PC-3 (cell line): ENCODE measurements around the gene JRKL. TPM values are rescaled to one million over a fixed set of nuclear protein-coding genes. Genes with fewer than 3 reads are reported as not detected.

Experiments used
- ATAC-seq: fragments of 200-7000 bp; cut with Tn5 transposase; 2 replicates; pipeline ENCODE4 v1.9.1; 2020; ENCODE audit warnings: mild to moderate bottlenecking, moderate library complexity
- BruUV-seq: library from RNA; stranded (reverse); fragments of 400-500 nt; replicated peaks from 2 replicates; lab custom pipeline; 2021; lab: Mats Ljungman, UMichigan
- CTCF ChIA-PET: fragments of 300-600 bp; sonication (Branson Sonifier 250); formaldehyde crosslinking; loops from one replicate; lab custom pipeline; 2022; ENCODE audit warnings: antibody characterized with exemption; lab: Charles Lee
- POLR2A ChIA-PET: fragments of 300-600 bp; sonication (Branson Sonifier 250); formaldehyde crosslinking; loops from one replicate; lab custom pipeline; 2022; ENCODE audit warnings: antibody characterized with exemption; ENCODE audit not compliant: unreplicated experiment; lab: Charles Lee
- DNase-seq: peaks from one replicate; pipeline ENCODE4 v3.0.0-alpha.2; 2015
- H2AFZ ChIP-seq: fragments of 300-600 bp; sonication (generic); 2 replicates; pipeline ENCODE4 v1.6.0; 2016; ENCODE audit warnings: antibody characterized with exemption, low read length
- H3F3A ChIP-seq: fragments of 300-600 bp; sonication (generic); one replicate; pipeline ENCODE4 v1.6.0; 2017; ENCODE audit warnings: antibody characterized with exemption, low read length, control low read depth, mild to moderate bottlenecking; ENCODE audit not compliant: unreplicated experiment
- H3K27ac ChIP-seq: fragments of 300-600 bp; sonication (generic); 2 replicates; pipeline ENCODE4 v1.5.1; 2016; ENCODE audit warnings: mild to moderate bottlenecking, low read length
- H3K27me3 ChIP-seq: fragments of 300-600 bp; sonication (generic); 2 replicates; pipeline ENCODE4 v1.6.1; 2016; ENCODE audit warnings: low read length, mixed read lengths
- H3K36me3 ChIP-seq: fragments of 300-600 bp; sonication (generic); 2 replicates; pipeline ENCODE4 v1.6.1; 2016; ENCODE audit warnings: low read depth, mixed run types, low read length, mixed read lengths
- H3K4me1 ChIP-seq: fragments of 300-600 bp; sonication (generic); 2 replicates; pipeline ENCODE4 v1.5.1; 2016; ENCODE audit warnings: low read length; ENCODE audit not compliant: insufficient read depth
- H3K4me2 ChIP-seq: fragments of 300-600 bp; sonication (generic); 2 replicates; pipeline ENCODE4 v1.6.0; 2016; ENCODE audit warnings: low read length
- H3K4me3 ChIP-seq: fragments of 300-600 bp; sonication (generic); 2 replicates; pipeline ENCODE4 v1.5.1; 2016; ENCODE audit warnings: mild to moderate bottlenecking, low read length, mixed read lengths
- H3K79me2 ChIP-seq: fragments of 300-600 bp; sonication (generic); 2 replicates; pipeline ENCODE4 v1.6.1; 2017; ENCODE audit warnings: low read length, mixed read lengths
- H3K9ac ChIP-seq: fragments of 300-600 bp; sonication (generic); 2 replicates; pipeline ENCODE4 v1.6.0; 2016; ENCODE audit warnings: mild to moderate bottlenecking, low read length
- H3K9me2 ChIP-seq: fragments of 300-600 bp; sonication (generic); replicated peaks from 2 replicates; pipeline ENCODE4 v1.6.1; 2016; ENCODE audit warnings: mixed run types, low read length, mixed read lengths
- H3K9me3 ChIP-seq: fragments of 300-600 bp; sonication (generic); 2 replicates; pipeline ENCODE4 v1.6.1; 2016; ENCODE audit warnings: low read length, mixed read lengths
- H4K20me1 ChIP-seq: fragments of 300-600 bp; sonication (generic); 2 replicates; pipeline ENCODE4 v1.6.1; 2016; ENCODE audit warnings: low read length, mixed read lengths
- CTCF ChIP-seq: fragments of 300-600 bp; sonication (generic); conservative IDR thresholded peaks from 2 replicates; pipeline ENCODE4 v1.5.1; 2017; ENCODE audit warnings: antibody characterized with exemption, low read depth, mild to moderate bottlenecking, low read length
- EZH2 ChIP-seq: fragments of 300-600 bp; sonication (generic); IDR thresholded peaks from one replicate; pipeline ENCODE4 v1.6.1; 2017; ENCODE audit warnings: antibody characterized with exemption, mild to moderate bottlenecking, low read length; ENCODE audit not compliant: unreplicated experiment
- EZH2phosphoT487 ChIP-seq: fragments of 300-600 bp; sonication (generic); IDR thresholded peaks from 2 replicates; pipeline ENCODE4 v1.6.1; 2018; ENCODE audit warnings: mild to moderate bottlenecking, antibody characterized with exemption, low read length, borderline replicate concordance
- intact Hi-C: fragments of 100-400 bp; cut with micrococcal nuclease; formaldehyde crosslinking; loops from 2 replicates; pipeline ENCODE4 v1.9.0; 2023
- total RNA-seq: library from RNA; depleted of rRNA; stranded (reverse); fragments of >200 nt; gene quantifications from 2 replicates; pipeline ENCODE4 v1.2.3, GENCODE V29; 2014

The JRKL gene
- total RNA-seq, 1 experiment from 2014 or later = 4.7 TPM

- intact Hi-C loops = loop anchor here (1.0 to 2.0 kb wide), 5 partner anchors 46 to 599 kb away; partner anchors contain the start of genes CEP57 and MAML2
- H3K4me3 ChIP-seq = peak overlapping the region; percentile 89
- H3K4me1 ChIP-seq = peaks cover 50% of the 10 kb centered on the region
- peaks cover 3% of the 10 kb centered on the region for H3F3A ChIP-seq
- H3K4me2 ChIP-seq = peak overlapping the region; percentile 92
- H3K9me3 ChIP-seq = no peaks in the 10 kb centered on the region
- TSS peak; percentile 48 for BruUV-seq
- no peaks in the 10 kb centered on the region for H3K36me3 ChIP-seq
- POLR2A ChIA-PET = interaction anchor here (0.5 to 1.2 kb wide), 10 partner anchors 11 to 1322 kb away, joined by 3 to 10 read pairs (median 4); partner anchors contain the start of gene MAML2
- H3K9ac ChIP-seq = peak overlapping the region; percentile 86
- peak overlapping the region; percentile 90 for H2AFZ ChIP-seq
- no peaks in the 10 kb centered on the region for H3K9me2 ChIP-seq
- CTCF ChIA-PET = interaction anchor here (0.5 to 1.6 kb wide), 9 partner anchors 28 to 567 kb away, joined by 3 to 11 read pairs (median 4); partner anchors contain the start of gene MAML2
- DNase-seq (no peak), ATAC-seq (peak; percentile 44)
- peak overlapping the region; percentile 40 for H3K27ac ChIP-seq
- H3K27me3 ChIP-seq = no peaks in the 10 kb centered on the region
- no peaks in the 10 kb centered on the region for H4K20me1 ChIP-seq
- no peak for TF ChIP-seq EZH2
- no peak for TF ChIP-seq EZH2phosphoT487
- TF ChIP-seq CTCF = no peak
- H3K79me2 ChIP-seq = peaks cover 61% of the 10 kb centered on the region
Observed at GRCh38 chr11:96388891-96389719, 708 bp upstream of the JRKL start.

GRCh38 chr11:96390488-96390792, 627 bp downstream of the JRKL start:
- DNase-seq (no peak), ATAC-seq (peak; percentile 1)
- Histone ChIP-seq H3K27me3 (no peaks in the 10 kb centered on the region), H2AFZ (peak overlapping the region; percentile 90), H3K9me2 (no peaks in the 10 kb centered on the region), H4K20me1 (no peaks in the 10 kb centered on the region), H3K4me1 (peaks cover 45% of the 10 kb centered on the region), H3F3A (peaks cover 3% of the 10 kb centered on the region), H3K27ac (peak overlapping the region; percentile 56), H3K36me3 (no peaks in the 10 kb centered on the region), H3K9ac (peak overlapping the region; percentile 86), H3K79me2 (peaks cover 61% of the 10 kb centered on the region), H3K4me3 (peak overlapping the region; percentile 89), H3K9me3 (no peaks in the 10 kb centered on the region), H3K4me2 (peak overlapping the region; percentile 92)
- TF ChIP-seq EZH2 = no peak
- no peak for TF ChIP-seq CTCF
- no peak for TF ChIP-seq EZH2phosphoT487
- CTCF ChIA-PET = interaction anchor here (0.6 to 1.6 kb wide), 3 partner anchors 49 to 555 kb away, joined by 5 to 11 read pairs (median 7); no protein-coding TSS in a partner anchor
- POLR2A ChIA-PET = interaction anchor here (0.6 to 1.1 kb wide), 4 partner anchors 47 to 603 kb away, joined by 3 to 31 read pairs (median 8); partner anchors contain the start of gene MAML2
- TSS peak; percentile 75 for BruUV-seq
- intact Hi-C loops = loop anchor here (5.0 kb wide), 1 partner anchor 413 kb away; no protein-coding TSS in a partner anchor
